ENCODE data around the gene OR51B4. TPM values are rescaled to one million over a fixed set of nuclear protein-coding genes. Genes with fewer than 3 reads are reported as not detected.

Gene OR51B4
- total RNA-seq, 2 donors from 2014 or later: not detected

DNA sequence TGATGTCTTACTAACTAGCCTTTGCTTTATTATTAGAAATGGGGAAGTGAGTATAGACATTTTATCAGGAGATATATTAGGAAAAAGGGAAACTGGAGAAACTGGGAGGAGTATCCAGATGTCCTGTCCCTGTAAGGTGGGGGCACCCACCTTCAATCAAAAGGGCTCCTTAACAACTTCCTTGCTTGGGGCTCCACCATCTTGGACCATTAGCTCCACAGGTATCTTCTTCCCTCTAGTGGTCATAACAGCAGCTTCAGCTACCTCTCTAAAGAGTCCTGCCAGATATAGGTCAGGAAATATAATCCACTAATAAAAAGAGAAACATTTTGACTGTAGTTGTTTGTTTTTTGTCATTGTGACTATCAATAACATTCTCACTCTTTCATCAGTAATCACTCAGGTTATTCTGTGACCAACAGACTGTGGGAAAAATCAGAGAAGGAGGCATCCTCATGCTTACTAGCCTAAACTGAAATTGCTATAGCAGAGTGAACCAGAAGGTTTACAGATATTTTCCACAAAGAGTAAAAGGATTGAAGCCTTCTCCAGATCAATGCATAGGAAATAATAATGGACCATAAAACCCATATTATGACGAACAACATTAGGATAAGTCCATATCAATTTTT, 10.4 kb downstream of the OR51B4 start:
- no peaks in the 10 kb centered on the region for H3K27me3 ChIP-seq (ENCODE audit: control insufficient read depth, insufficient read depth, low read length, poor library complexity, severe bottlenecking)

GRCh38 chr11:5290106-5290505, 11.6 kb downstream of the OR51B4 start:
- no peaks in the 10 kb centered on the region for H3K27me3 Mint-ChIP-seq (ENCODE audit: insufficient read depth)
- peaks cover 2% of the 10 kb centered on the region for H3K4me1 ChIP-seq (ENCODE audit: control insufficient read depth, insufficient read depth, low read length)
- no peak for DNase-seq
- H3K4me3 ChIP-seq (ENCODE audit: low read length): no peak overlapping the region
- H3K27me3 ChIP-seq (ENCODE audit: control insufficient read depth, insufficient read depth, low read length, poor library complexity, severe bottlenecking): no peaks in the 10 kb centered on the region
- H3K36me3 Mint-ChIP-seq (ENCODE audit: low read depth): no peaks in the 10 kb centered on the region
- H3K4me3 Mint-ChIP-seq: no peak overlapping the region
- no peak overlapping the region for H3K9ac ChIP-seq (ENCODE audit: extremely low read depth, low read length, poor library complexity, severe bottlenecking)
- no peak overlapping the region for H3K27ac Mint-ChIP-seq
- H3K36me3 ChIP-seq (ENCODE audit: control insufficient read depth, insufficient read depth, low read length): no peaks in the 10 kb centered on the region
- no peak for TF ChIP-seq CTCF (conservative IDR thresholded peaks at IDR 0.05)
- no peak overlapping the region for H3K27ac ChIP-seq (ENCODE audit: low read depth, low read length)
- WGBS, 2 experiments (ENCODE audit: insufficient coverage in 1 of 2, insufficient read length in 1 of 2): 100% methylated on average over 1 of the region's 1 CpG; no CpG with 5 or more reads in 1 of the 2 experiments
- peaks cover 10% of the 10 kb centered on the region for H3K9me3 ChIP-seq (ENCODE audit: control insufficient read depth, low read length)
- peaks cover 17% of the 10 kb centered on the region for H3K4me1 Mint-ChIP-seq
- peaks cover 6% of the 10 kb centered on the region for H3K9me3 Mint-ChIP-seq

More for the DNA sequence above, 10.4 kb downstream of the OR51B4 start:
- Mint-ChIP-seq H3K9me3 (peaks cover 6% of the 10 kb centered on the region), H3K27me3 (ENCODE audit: insufficient read depth) (no peaks in the 10 kb centered on the region), H3K36me3 (ENCODE audit: low read depth) (no peaks in the 10 kb centered on the region), H3K27ac (no peak overlapping the region), H3K4me1 (peaks cover 13% of the 10 kb centered on the region), H3K4me3 (no peak overlapping the region)
- WGBS, 2 experiments (ENCODE audit: insufficient coverage in 1 of 2, insufficient read length in 1 of 2): 67 to 83% methylated on average over 1 of the region's 1 CpG
- DNase-seq: no peak
- no peak overlapping the region for H3K27ac ChIP-seq (ENCODE audit: low read depth, low read length)
- TF ChIP-seq CTCF (conservative IDR thresholded peaks at IDR 0.05): peak; percentile 92
- H3K9ac ChIP-seq (ENCODE audit: extremely low read depth, low read length, poor library complexity, severe bottlenecking): no peak overlapping the region
- no peaks in the 10 kb centered on the region for H3K4me1 ChIP-seq (ENCODE audit: control insufficient read depth, insufficient read depth, low read length)
- no peaks in the 10 kb centered on the region for H3K36me3 ChIP-seq (ENCODE audit: control insufficient read depth, insufficient read depth, low read length)
- H3K9me3 ChIP-seq (ENCODE audit: control insufficient read depth, low read length): peaks cover 10% of the 10 kb centered on the region
- no peak overlapping the region for H3K4me3 ChIP-seq (ENCODE audit: low read length)

GRCh38 chr11:5289696-5290095, 12.1 kb downstream of the OR51B4 start:
- peaks cover 17% of the 10 kb centered on the region for H3K4me1 Mint-ChIP-seq
- no peaks in the 10 kb centered on the region for H3K36me3 Mint-ChIP-seq (ENCODE audit: low read depth)
- peaks cover 2% of the 10 kb centered on the region for H3K4me1 ChIP-seq (ENCODE audit: control insufficient read depth, insufficient read depth, low read length)
- H3K27me3 Mint-ChIP-seq (ENCODE audit: insufficient read depth): no peaks in the 10 kb centered on the region
- H3K4me3 ChIP-seq (ENCODE audit: low read length): no peak overlapping the region
- H3K27ac Mint-ChIP-seq: no peak overlapping the region
- no peak overlapping the region for H3K27ac ChIP-seq (ENCODE audit: low read depth, low read length)
- H3K9me3 ChIP-seq (ENCODE audit: control insufficient read depth, low read length): peaks cover 10% of the 10 kb centered on the region
- peaks cover 6% of the 10 kb centered on the region for H3K9me3 Mint-ChIP-seq
- H3K9ac ChIP-seq (ENCODE audit: extremely low read depth, low read length, poor library complexity, severe bottlenecking): no peak overlapping the region
- H3K36me3 ChIP-seq (ENCODE audit: control insufficient read depth, insufficient read depth, low read length): no peaks in the 10 kb centered on the region
- H3K27me3 ChIP-seq (ENCODE audit: control insufficient read depth, insufficient read depth, low read length, poor library complexity, severe bottlenecking): no peaks in the 10 kb centered on the region
- DNase-seq: no peak
- no peak for TF ChIP-seq CTCF (conservative IDR thresholded peaks at IDR 0.05)
- H3K4me3 Mint-ChIP-seq: no peak overlapping the region

Data from endodermal cell (in vitro differentiated cells).